ENCODE results near the gene PTPRM. TPM values are rescaled to one million over a fixed set of nuclear protein-coding genes. Genes with fewer than 3 reads are reported as not detected.

PTPRM gene
- total and polyA plus RNA-seq, 2 of the 8 experiments (the other 6 are each of a cell fraction or from before 2014, with no cell fraction given) = 4.1 to 7.0 TPM

DNA sequence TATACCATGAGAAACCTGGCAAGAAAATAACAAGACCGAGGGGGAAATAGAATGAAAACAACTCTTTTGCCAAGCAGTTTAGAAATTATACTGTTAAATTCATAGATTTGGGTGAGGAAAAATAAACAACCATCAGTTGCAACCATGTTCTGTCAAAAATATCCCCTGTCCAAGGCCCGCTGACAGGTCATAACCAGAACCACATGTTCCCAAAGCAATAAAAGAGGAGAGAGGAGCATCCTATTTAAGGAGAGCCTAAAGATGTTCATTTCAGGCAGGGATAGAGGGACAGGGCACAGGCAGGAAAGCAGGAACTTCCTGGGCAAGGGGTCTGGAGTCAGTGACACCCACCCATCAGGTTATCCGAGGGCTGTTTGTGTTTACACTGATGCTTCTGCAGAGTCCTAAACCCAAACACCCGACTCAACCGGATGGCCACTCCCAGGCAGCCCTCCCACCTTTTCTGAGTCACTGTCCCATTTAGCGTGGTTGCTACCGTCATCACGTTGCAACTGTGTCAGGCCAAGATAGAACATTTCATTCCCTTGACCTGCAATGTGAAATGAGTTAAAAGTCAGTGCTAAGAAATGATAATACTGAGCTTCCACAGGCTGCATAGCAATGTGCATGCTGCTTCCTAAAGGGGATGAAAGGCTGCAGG lies 573.9 kb downstream of the PTPRM start:
- Histone ChIP-seq H3K56ac (replicated peaks; ENCODE audit: insufficient read length, low read depth, low read length) (no peak overlapping the region), H3K4ac (replicated peaks; ENCODE audit: insufficient read length, low read depth, low read length) (no peak overlapping the region), H2BK5ac (ENCODE audit: low read depth, low read length) (no peak overlapping the region), H3K9me3 (ENCODE audit: insufficient read depth in 2 of 2, low read depth in 1 of 2, low read length in 1 of 2) (no peaks in the 10 kb centered on the region), H2BK12ac (ENCODE audit: low read depth, low read length) (no peak overlapping the region), H2AFZ (ENCODE audit: low read length) (no peak overlapping the region), H3K23me2 (ENCODE audit: low read depth, low read length) (no peaks in the 10 kb centered on the region), H3K4me3 (ENCODE audit: extremely low read depth in 1 of 4, insufficient read depth in 2 of 4, low read depth in 3 of 4, low read length in 4 of 4) (no peak overlapping the region), H4K20me1 (replicated peaks in 1 of 2; ENCODE audit: control insufficient read depth in 1 of 2, insufficient read depth in 2 of 2, low read length in 2 of 2) (no peaks in the 10 kb centered on the region), H2AK5ac (ENCODE audit: low read depth, low read length) (no peak overlapping the region), H3K4me1 (replicated peaks in 1 of 4; ENCODE audit: control insufficient read depth in 3 of 4, insufficient read depth in 4 of 4, low read length in 3 of 4) (0 out of 7 replicates have a peak, but pooled peaks cover 0 to 2% (median 0%) of the 10 kb centered on the region in 4 experiments), H3K79me2 (ENCODE audit: control insufficient read depth in 1 of 2, insufficient read depth in 2 of 2, low read length in 2 of 2) (no peaks in the 10 kb centered on the region), H3K36me3 (ENCODE audit: control insufficient read depth in 2 of 4, insufficient read depth in 4 of 4, low read length in 3 of 4) (no peaks in the 10 kb centered on the region), H2BK15ac (ENCODE audit: low read length) (no peak overlapping the region), H3K27ac (ENCODE audit: low read depth, low read length) (no peak overlapping the region), H4K91ac (replicated peaks; ENCODE audit: insufficient read length, low read length) (no peak overlapping the region), H2BK20ac (ENCODE audit: low read length) (no peak overlapping the region), H3K79me1 (ENCODE audit: low read depth, low read length) (no peaks in the 10 kb centered on the region), H3K9ac (replicated peaks in 1 of 4; ENCODE audit: extremely low read depth in 1 of 4, low read depth in 3 of 4, low read length in 3 of 4) (no peak overlapping the region), H3K18ac (ENCODE audit: extremely low read depth, low read length) (no peak overlapping the region), H3K4me2 (ENCODE audit: insufficient read depth in 1 of 2, low read depth in 2 of 2, low read length in 2 of 2) (no peak overlapping the region), H4K5ac (ENCODE audit: insufficient read length, low read depth, low read length) (no peak overlapping the region), H3K14ac (ENCODE audit: insufficient read length) (no peak overlapping the region), H3K27me3 (replicated peaks in 1 of 4; ENCODE audit: control insufficient read depth in 3 of 4, extremely low read depth in 1 of 4, insufficient read depth in 3 of 4, low read length in 3 of 4) (peaks cover 0 to 1% (median 0%) of the 10 kb centered on the region in 4 experiments; a peak in 1 of 7 replicates), H2BK120ac (replicated peaks; ENCODE audit: low read depth, low read length) (no peak overlapping the region), H3K23ac (ENCODE audit: insufficient read length) (no peak overlapping the region), H4K8ac (ENCODE audit: extremely low read depth, insufficient read depth, low read length) (no peak overlapping the region; the same call in 1 of the 2 replicates)
- ChIA-PET POLR2A (ENCODE audit: partially characterized antibody) (interaction anchor here (1.0 kb wide), 1 partner anchor 10 kb away, joined by 3 read pairs; no protein-coding TSS in a partner anchor), CTCF (ENCODE audit: partially characterized antibody) (interaction anchor here (0.6 kb wide), 1 partner anchor 48 kb away, joined by 3 read pairs; no protein-coding TSS in a partner anchor)
- 83% methylated on average over 8 of the region's 8 CpGs; no CpG with 5 or more reads in 1 of the 2 experiments for WGBS, 2 experiments (ENCODE audit: extremely low coverage in 1 of 2, insufficient coverage in 1 of 2, insufficient read length in 1 of 2, insufficient replicate concordance in 2 of 2, low coverage in 1 of 2, low lambda C conversion rate in 2 of 2, missing lambda C conversion rate in 1 of 2)
- FAIRE-seq (no peak), DNase-seq (ENCODE audit: low read depth in 1 of 2, low spot score in 2 of 2) (no peak)
- TF ChIP-seq RNF2 (IDR thresholded peaks at IDR 0.05; ENCODE audit: borderline replicate concordance, low read depth, low read length, missing control alignments, poor library complexity, severe bottlenecking) (no peak), EP300 (IDR thresholded peaks at IDR 0.05; ENCODE audit: borderline replicate concordance in 1 of 2, low read depth in 2 of 2, low read length in 2 of 2) (no peak), POLR2A (IDR thresholded peaks at IDR 0.05; ENCODE audit: control extremely low read depth in 1 of 2, low read depth in 2 of 2, low read length in 2 of 2) (no peak), KDM5A (IDR thresholded peaks at IDR 0.05; ENCODE audit: low read length) (no peak), SIX5 (IDR thresholded peaks at IDR 0.05; ENCODE audit: low read depth, low read length) (no peak), KDM4A (IDR thresholded peaks at IDR 0.05; ENCODE audit: low read depth, low read length, severe bottlenecking) (no peak), CTBP2 (IDR thresholded peaks at IDR 0.05; ENCODE audit: borderline replicate concordance, insufficient read depth, insufficient read length, low read length) (no peak), TEAD4 (IDR thresholded peaks at IDR 0.05; ENCODE audit: low read depth, low read length) (no peak), HDAC2 (IDR thresholded peaks at IDR 0.05; ENCODE audit: borderline replicate concordance in 1 of 2, low read depth in 2 of 2, low read length in 2 of 2) (no peak), BRCA1 (IDR thresholded peaks at IDR 0.05; ENCODE audit: low read depth, low read length) (no peak)
- TF ChIP-seq, protein P1, sequence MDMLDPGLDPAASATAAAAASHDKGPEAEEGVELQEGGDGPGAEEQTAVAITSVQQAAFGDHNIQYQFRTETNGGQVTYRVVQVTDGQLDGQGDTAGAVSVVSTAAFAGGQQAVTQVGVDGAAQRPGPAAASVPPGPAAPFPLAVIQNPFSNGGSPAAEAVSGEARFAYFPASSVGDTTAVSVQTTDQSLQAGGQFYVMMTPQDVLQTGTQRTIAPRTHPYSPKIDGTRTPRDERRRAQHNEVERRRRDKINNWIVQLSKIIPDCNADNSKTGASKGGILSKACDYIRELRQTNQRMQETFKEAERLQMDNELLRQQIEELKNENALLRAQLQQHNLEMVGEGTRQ (IDR thresholded peaks at IDR 0.05; ENCODE audit: low read length) = no peak
